ENCODE results near the gene TENT5A.
"Not testable (repeated sequence)": the region's sequence is repeated elsewhere in the genome, so short reads cannot be mapped to it uniquely, and the experiment has no call there.

TENT5A gene

DNA sequence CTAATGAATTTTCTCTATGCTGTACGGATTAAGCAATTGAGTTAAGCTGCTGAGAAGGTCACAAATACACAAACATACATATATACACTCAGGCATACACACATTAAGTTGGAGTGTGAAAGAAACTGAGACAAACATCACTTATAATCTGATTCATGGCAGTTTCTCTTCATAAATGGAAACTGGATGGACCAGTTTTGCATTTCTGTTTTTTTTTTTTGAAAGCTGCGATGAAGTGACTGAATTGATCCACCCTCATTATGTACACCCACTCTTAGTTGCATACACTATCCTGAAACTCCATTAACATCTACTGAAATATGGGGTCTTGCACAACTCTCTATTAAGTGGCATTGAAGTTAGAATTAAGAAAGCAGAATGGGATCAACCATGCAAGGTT is 32.9 kb upstream of the TENT5A start:
- H3K4me1 ChIP-seq (ENCODE audit: insufficient read depth, low read length): peaks cover 21% of the 10 kb centered on the region
- H3K36me3 ChIP-seq (ENCODE audit: insufficient read depth, low read length): no peaks in the 10 kb centered on the region
- H3K9ac ChIP-seq (ENCODE audit: low read depth, low read length): no peak overlapping the region
- no peaks in the 10 kb centered on the region for H3K9me3 ChIP-seq (ENCODE audit: control insufficient read depth, insufficient read depth, low read length)

DNA sequence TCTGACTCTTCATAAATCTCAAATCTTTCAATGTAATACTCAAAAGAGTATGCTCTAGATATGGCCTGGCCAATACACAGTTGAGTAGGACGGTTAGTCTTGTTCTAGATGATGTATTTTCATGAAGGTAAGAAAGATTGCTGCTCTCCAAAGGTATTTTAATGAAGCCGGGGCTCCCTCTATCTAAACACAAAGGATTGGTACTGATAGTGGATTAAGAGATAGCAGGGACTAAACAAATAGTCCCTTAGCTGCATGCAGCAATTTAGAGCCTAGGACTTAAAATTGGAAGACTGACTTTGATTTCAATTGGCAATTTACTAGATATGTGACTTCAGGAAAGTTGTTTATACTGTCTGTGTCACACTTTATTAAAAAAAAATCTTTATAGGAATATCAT is 31.4 kb upstream of the TENT5A start:
- H3K9me3 ChIP-seq (ENCODE audit: control insufficient read depth, insufficient read depth, low read length): no peaks in the 10 kb centered on the region
- H3K36me3 ChIP-seq (ENCODE audit: insufficient read depth, low read length): no peaks in the 10 kb centered on the region
- peaks cover 10% of the 10 kb centered on the region for H3K4me1 ChIP-seq (ENCODE audit: insufficient read depth, low read length)
- H3K9ac ChIP-seq (ENCODE audit: low read depth, low read length): no peak overlapping the region

DNA sequence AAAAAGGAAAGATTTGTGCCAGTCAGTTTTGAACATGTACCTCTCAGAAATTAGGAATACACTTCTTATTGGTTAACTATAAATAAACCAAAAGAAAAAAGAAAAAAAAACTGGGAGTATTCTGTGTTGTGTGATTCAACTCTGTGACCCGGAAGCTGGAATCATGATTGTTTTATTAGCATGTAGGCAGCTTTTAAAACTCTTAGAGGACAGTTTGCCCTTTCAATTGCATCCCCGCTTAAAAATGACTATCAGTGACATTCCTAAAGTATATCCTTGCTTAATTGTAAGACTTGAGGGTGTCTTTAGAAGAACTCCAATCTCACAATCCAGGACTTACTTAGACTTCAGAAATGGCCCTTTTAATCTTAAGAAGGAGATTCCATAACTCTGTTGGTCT is 29.1 kb upstream of the TENT5A start:
- Histone ChIP-seq H3K9me3 (ENCODE audit: control insufficient read depth, insufficient read depth, low read length) (no peaks in the 10 kb centered on the region), H3K36me3 (ENCODE audit: insufficient read depth, low read length) (no peaks in the 10 kb centered on the region), H3K9ac (ENCODE audit: low read depth, low read length) (no peak overlapping the region)

DNA sequence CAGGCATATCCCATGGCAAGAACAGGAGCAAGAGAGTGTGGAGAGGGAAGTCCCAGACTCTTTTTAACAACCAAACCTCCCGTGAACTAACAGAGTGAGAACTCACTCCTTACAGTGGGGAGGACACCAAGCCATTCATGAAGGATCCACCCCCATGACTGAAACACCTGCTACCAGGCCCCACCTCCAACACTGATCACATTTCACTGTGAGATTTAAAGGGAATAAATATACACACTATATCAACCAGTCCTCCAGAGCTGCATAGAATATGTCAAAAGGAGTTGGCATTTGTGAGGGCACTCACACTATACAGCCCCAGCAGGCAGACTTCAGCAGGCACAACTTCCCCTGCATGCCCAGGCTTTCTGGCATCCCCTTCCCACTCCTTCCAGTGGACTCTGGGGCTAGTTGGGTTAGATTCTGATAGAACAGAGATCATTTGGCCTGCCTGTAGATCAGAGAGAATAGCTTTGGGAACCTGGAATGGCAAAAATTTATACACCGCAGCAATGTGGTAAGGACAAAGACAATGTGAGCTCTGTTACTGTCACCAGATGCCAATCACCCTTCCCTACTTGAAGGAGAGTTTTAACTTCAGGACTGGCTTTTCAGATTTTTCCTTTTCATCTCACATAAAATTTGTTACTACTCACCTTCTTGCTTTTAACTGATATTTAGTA is 25.2 kb upstream of the TENT5A start:
- H3K36me3 ChIP-seq (ENCODE audit: insufficient read depth, low read length): no peaks in the 10 kb centered on the region
- H3K4me1 ChIP-seq (ENCODE audit: insufficient read depth, low read length): no peaks in the 10 kb centered on the region
- H3K9ac ChIP-seq (ENCODE audit: low read depth, low read length): no peak overlapping the region
- H3K9me3 ChIP-seq (ENCODE audit: control insufficient read depth, insufficient read depth, low read length): no peaks in the 10 kb centered on the region

More for the DNA sequence above, 29.1 kb upstream of the TENT5A start:
- peaks cover 5% of the 10 kb centered on the region; the same call in 1 of the 2 replicates for H3K4me1 ChIP-seq (ENCODE audit: insufficient read depth, low read length)

DNA sequence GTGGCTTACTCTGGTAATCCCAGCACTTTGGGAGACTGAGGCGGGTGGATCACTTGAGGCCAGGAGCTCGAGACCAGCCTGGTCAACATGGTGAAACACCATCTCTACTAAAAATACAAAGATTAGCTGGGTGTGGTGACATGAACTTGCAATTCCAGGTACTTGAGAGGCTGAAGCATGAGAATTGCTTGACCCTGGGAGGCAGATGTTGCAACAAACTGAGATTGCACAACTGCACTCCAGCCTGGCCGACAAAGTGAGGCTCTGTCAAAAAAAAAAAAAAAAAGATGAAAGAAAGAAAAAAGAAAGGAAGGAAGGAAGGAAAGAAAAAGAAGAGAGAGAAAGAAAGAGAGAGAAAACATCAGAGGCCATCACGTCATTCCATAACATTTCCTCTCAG is 23.7 kb upstream of the TENT5A start:
- not testable (repeated sequence) for H3K9ac ChIP-seq (ENCODE audit: low read depth, low read length); H3K9me3 ChIP-seq (ENCODE audit: control insufficient read depth, insufficient read depth, low read length); H3K36me3 ChIP-seq (ENCODE audit: insufficient read depth, low read length); H3K4me1 ChIP-seq (ENCODE audit: insufficient read depth, low read length)

DNA sequence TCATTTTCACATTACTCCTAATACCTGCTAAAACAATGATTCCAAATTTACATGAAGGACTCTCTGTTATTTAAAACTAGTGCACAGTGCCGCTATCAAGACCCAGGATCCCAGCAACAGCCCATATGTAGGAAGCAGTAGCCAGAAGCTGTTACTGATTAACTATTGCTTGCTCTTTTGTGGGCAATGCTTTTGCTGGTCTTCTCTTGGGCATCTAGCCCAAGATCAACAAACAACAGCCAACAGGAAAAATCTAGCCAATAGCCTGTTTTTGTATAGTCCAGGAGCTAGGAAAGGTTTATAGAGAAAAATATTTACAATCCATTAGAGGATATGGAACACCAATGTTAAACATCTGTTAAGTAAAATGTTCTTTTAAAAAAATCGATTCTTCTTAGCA is 22.1 kb upstream of the TENT5A start:
- H3K4me1 ChIP-seq (ENCODE audit: insufficient read depth, low read length): no peaks in the 10 kb centered on the region

DNA sequence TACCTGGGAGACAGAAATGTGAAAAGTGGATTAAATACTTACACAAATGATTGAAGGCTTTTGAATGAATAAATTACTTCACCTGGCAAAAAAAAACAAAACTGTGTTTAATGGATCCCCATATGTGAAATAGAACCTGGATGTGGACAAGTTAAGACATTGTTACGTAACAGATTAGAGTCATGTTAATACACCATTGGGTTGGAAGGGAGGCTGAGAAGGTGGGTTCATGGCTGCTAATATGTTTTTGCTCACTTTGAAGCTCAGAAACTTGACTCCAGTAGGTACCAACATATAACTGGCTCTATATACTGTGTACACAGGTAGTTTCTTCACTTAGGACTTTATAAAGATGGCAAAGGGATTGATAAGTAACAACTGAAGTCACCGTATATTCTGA is 21.4 kb upstream of the TENT5A start:
- H3K9ac ChIP-seq (ENCODE audit: low read depth, low read length): no peak overlapping the region
- H3K36me3 ChIP-seq (ENCODE audit: insufficient read depth, low read length): no peaks in the 10 kb centered on the region
- no peaks in the 10 kb centered on the region for H3K4me1 ChIP-seq (ENCODE audit: insufficient read depth, low read length)
- H3K9me3 ChIP-seq (ENCODE audit: control insufficient read depth, insufficient read depth, low read length): no peaks in the 10 kb centered on the region

More for the DNA sequence above, 22.1 kb upstream of the TENT5A start:
- Histone ChIP-seq H3K9ac (ENCODE audit: low read depth, low read length) (no peak overlapping the region), H3K9me3 (ENCODE audit: control insufficient read depth, insufficient read depth, low read length) (no peaks in the 10 kb centered on the region), H3K36me3 (ENCODE audit: insufficient read depth, low read length) (no peaks in the 10 kb centered on the region)

DNA sequence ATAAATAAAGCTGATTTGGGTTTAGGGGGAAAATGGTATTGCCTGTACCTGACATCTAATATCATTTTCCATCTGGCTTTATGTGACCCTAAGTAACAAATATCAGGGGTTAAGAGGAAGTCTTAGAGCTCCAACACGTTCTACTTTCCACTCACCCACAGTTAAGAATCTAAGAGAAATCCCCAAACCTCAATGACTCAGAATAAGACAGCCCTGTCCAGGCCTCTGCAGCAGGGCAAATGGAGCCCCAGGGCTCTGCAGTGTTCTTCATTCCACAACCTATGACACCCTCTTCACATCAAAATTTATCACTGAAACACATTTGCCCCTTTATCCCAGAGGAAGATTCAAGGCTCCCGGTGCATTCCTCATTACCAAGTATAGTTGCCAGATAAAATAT is 20.3 kb upstream of the TENT5A start:
- no peaks in the 10 kb centered on the region for H3K36me3 ChIP-seq (ENCODE audit: insufficient read depth, low read length)
- no peak overlapping the region for H3K9ac ChIP-seq (ENCODE audit: low read depth, low read length)
- no peaks in the 10 kb centered on the region for H3K4me1 ChIP-seq (ENCODE audit: insufficient read depth, low read length)
- no peaks in the 10 kb centered on the region for H3K9me3 ChIP-seq (ENCODE audit: control insufficient read depth, insufficient read depth, low read length)

DNA sequence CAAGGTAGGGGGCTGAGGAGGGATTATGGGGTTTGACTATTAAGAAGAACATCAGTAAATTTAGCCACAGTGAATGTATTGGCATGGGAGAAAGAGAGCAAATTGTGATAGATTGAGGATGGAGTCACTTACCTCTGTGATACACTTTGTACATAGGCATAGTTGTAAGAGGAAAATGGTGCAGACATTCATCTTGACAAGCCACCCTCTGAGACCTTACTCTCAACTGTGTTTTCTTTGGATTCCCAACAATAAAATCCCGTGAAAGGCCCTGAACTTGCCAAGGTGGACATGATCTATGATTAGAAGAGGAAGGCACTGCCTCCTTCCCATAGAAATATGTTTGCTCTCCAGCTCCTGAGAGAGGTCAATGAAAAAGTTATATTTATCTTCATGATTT is 18.6 kb upstream of the TENT5A start:
- H3K4me1 ChIP-seq (ENCODE audit: insufficient read depth, low read length): peaks cover 15% of the 10 kb centered on the region

DNA sequence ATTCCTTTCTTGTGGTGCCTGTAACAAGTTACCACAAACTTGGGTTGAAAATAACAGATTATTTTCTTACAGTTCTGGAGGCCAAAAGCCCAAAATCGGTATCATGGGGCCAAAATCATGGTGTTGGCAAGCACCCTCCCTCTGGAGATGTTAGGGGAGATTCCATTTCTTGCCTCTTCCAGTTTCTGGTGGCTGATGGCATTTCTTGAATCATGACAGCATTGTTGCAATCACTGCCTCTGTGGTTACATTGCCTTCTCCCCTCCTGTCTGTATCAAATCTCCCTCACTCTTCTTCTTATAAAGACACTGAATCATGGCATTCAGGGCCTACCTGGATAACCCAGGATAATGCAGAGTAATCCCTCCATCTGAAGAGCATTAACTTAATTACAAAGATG is 17.9 kb upstream of the TENT5A start:
- Histone ChIP-seq H3K9ac (ENCODE audit: low read depth, low read length) (no peak overlapping the region), H3K4me1 (ENCODE audit: insufficient read depth, low read length) (peaks cover 15% of the 10 kb centered on the region), H3K36me3 (ENCODE audit: insufficient read depth, low read length) (no peaks in the 10 kb centered on the region), H3K9me3 (ENCODE audit: control insufficient read depth, insufficient read depth, low read length) (no peaks in the 10 kb centered on the region)

More for the DNA sequence above, 18.6 kb upstream of the TENT5A start:
- no peaks in the 10 kb centered on the region for H3K9me3 ChIP-seq (ENCODE audit: control insufficient read depth, insufficient read depth, low read length)
- H3K36me3 ChIP-seq (ENCODE audit: insufficient read depth, low read length): no peaks in the 10 kb centered on the region
- no peak overlapping the region for H3K9ac ChIP-seq (ENCODE audit: low read depth, low read length)

DNA sequence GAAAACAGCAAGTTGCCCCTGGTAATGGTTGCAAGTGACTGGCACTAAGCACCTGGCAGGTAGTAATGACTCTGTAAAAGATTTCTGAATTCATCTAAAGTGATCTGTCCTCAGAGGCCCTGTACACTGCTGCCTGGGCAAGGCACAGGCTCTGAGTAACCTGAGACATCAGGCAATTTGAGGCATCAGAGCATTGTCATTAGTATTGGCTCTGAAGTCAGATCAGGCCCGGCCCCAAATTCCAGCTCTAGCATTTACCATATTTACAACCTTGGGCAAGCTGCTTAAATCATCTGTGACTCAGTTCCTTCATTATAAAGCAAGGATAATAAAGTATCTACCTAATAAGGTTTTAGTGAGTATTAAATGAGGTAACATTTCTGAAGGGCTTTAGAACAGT is 17.3 kb upstream of the TENT5A start:
- Histone ChIP-seq H3K4me1 (ENCODE audit: insufficient read depth, low read length) (peaks cover 15% of the 10 kb centered on the region), H3K9me3 (ENCODE audit: control insufficient read depth, insufficient read depth, low read length) (no peaks in the 10 kb centered on the region; the same call in 1 of the 2 replicates), H3K36me3 (ENCODE audit: insufficient read depth, low read length) (no peaks in the 10 kb centered on the region), H3K9ac (ENCODE audit: low read depth, low read length) (no peak overlapping the region)

DNA sequence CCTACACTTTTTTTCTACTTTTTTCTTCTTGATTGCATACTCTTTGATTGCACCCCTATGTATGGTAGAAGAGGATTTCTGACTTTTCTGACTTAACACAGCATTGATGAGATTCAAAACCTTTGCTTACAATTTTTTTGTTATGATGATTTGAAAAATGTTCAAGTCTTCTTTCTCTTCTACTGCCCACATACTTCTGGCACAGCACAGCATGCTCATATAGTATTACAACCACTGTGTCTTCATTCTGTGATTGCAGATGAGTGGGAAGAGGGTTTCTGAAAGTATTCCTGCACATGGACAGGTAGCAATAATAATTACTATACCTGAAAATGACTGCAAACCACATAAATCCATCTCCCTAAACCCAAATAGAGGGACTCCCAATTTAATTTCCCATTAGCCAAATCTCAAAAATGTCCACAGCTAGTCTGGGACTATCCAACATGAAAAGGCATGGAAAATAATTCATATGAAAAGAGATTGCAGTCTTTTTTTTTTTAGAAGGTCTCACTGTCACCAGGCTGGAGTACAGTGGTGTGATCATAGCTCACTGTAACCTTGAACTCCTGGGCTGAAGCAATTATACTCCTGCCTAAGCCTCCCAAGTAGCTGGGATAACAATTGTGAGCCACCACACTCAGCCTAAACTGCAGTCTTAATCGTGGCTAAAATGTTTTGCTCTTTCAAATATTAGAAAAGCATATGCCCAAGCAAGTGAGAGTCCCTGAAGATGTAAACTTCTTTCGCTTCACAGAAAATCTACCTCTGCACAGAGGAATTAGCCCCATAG is 15.9 kb upstream of the TENT5A start:
- Histone ChIP-seq H3K9me3 (ENCODE audit: control insufficient read depth, insufficient read depth, low read length) (no peaks in the 10 kb centered on the region; the same call in 1 of the 2 replicates), H3K9ac (ENCODE audit: low read depth, low read length) (no peak overlapping the region), H3K4me1 (ENCODE audit: insufficient read depth, low read length) (peaks cover 15% of the 10 kb centered on the region), H3K36me3 (ENCODE audit: insufficient read depth, low read length) (no peaks in the 10 kb centered on the region)

DNA sequence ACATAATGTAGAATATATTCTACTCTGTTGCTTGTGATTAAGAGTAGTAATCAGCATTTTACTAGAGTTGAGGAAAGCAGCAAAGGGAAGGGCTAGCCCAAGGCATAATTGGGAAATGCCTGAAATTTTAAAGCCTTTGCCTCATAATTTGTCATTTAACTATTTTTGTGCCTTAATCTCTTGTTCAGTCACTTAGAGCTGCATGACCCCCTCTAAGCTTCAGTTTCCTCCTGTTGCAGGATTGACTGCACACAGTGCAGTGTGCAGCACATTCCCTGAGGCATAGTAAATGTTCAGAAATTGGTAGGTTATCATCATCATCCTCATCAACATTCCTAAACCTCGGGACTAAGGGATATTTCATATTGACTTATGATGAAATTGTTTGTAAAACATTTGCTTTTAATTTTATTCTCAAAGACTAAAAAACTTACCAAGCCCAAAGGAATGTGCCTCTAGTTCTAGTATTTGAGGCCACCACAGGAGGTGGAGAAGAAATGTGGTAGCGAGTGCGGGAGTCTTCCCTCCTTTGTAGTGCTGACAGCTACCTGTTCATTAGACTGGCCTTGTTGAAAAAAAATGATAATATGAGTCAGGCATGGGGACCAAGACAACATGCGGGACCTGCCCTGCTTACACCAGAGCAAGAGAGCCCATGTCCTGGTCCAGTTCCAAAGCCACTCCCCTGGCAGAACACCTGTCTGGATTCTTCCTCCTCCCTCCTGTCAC is 14.8 kb upstream of the TENT5A start:
- Histone ChIP-seq H3K4me1 (ENCODE audit: insufficient read depth, low read length) (peaks cover 17% of the 10 kb centered on the region), H3K36me3 (ENCODE audit: insufficient read depth, low read length) (no peaks in the 10 kb centered on the region), H3K9ac (ENCODE audit: low read depth, low read length) (no peak overlapping the region), H3K9me3 (ENCODE audit: control insufficient read depth, insufficient read depth, low read length) (no peaks in the 10 kb centered on the region; the same call in 1 of the 2 replicates)

DNA sequence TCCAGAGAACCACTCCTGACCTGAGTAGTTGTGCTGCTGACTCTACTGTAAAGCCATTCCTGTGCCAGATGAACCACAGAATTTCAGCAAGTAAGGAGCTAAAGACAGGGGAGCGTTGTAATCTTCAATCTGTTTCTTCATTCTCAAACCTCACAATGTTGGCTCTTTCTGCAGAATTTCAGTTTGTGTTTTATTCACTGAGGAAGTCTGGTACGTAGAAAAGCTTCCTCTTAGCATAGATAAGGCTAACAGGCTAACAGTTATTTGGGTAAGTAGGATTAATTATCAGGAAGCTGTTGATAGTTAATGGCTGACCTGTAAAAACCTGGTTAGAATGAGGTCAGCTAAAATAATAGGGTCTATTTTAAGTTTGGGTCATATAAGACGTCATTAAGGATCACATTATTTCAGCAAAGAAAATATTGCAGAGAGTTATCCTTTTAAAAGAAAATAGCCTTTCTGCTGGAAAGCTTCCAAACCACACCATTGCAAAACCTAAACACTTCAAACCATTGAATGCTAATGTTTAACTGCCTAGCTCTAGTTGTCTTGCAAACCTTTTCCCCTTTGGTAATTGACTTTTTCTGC is 14.1 kb upstream of the TENT5A start:
- H3K9ac ChIP-seq (ENCODE audit: low read depth, low read length): no peak overlapping the region
- H3K36me3 ChIP-seq (ENCODE audit: insufficient read depth, low read length): no peaks in the 10 kb centered on the region
- H3K4me1 ChIP-seq (ENCODE audit: insufficient read depth, low read length): peaks cover 17% of the 10 kb centered on the region
- H3K9me3 ChIP-seq (ENCODE audit: control insufficient read depth, insufficient read depth, low read length): no peaks in the 10 kb centered on the region; the same call in 1 of the 2 replicates
